Testis (tissue), 3 donors: ENCODE measurements around the gene RIPOR2. TPM values are rescaled to one million over a fixed set of nuclear protein-coding genes. Genes with fewer than 3 reads are reported as not detected.

ENCODE experiments used
- DNase-seq: peaks from one replicate; pipeline ENCODE4 v3.0.0-alpha.2; 2019
- H3K27ac ChIP-seq, 2 donors: fragments of 200-600 bp; sonication (generic); one replicate each; pipeline ENCODE4 v1.5.1; 2019
- H3K27me3 ChIP-seq: fragments of 200-600 bp; sonication (generic); one replicate; pipeline ENCODE4 v1.5.1; 2019
- H3K36me3 ChIP-seq: fragments of 200-600 bp; sonication (generic); one replicate; pipeline ENCODE4 v1.5.1; 2017; ENCODE audit warnings: low read depth; ENCODE audit errors: missing control alignments
- H3K4me1 ChIP-seq: fragments of 200-600 bp; sonication (generic); one replicate; pipeline ENCODE4 v1.5.1; 2019
- H3K4me3 ChIP-seq, 2 donors: fragments of 200-600 bp; sonication (generic); one replicate each; pipeline ENCODE4 v1.5.1; 2017 to 2019
- H3K9me3 ChIP-seq: fragments of 200-600 bp; sonication (generic); one replicate; pipeline ENCODE4 v1.5.1; 2017
- POLR2A ChIP-seq: fragments of 450-650 bp; IDR thresholded peaks from one replicate; pipeline ENCODE4 v1.6.1; 2017; ENCODE audit warnings: antibody characterized with exemption, mild to moderate bottlenecking, moderate library complexity
- WGBS, 2 donors: methylation state at CpG; one replicate each; pipeline ENCODE4 v1.1.5; 2018; 5-methylcytosine and 5-hydroxymethylcytosine counted together
- intact Hi-C: fragments of 100-400 bp; cut with DNase I; formaldehyde crosslinking; loops from one replicate; pipeline ENCODE4 v1.15.1; 2023; ENCODE audit warnings: low total_unique reads
- polyA plus RNA-seq: library from polyadenylated mRNA; stranded (reverse); fragments of 350-450 nt; fragmentation: Illumina TruSeq; extraction: RNeasy Lipid Tissue Mini Kit (QIAGEN cat#74804); gene quantifications from one replicate; pipeline ENCODE4 v1.2.3, GENCODE V29; 2014; ENCODE audit warnings: low read depth, low replicate concordance; ENCODE audit not compliant: insufficient read depth
- total RNA-seq, 2 donors: library from RNA; depleted of rRNA; stranded (reverse); fragments of >200 nt; gene quantifications; one replicate each; pipeline ENCODE4 v1.2.3, GENCODE V29; 2016
- TF ChIP-seq, protein P1 (sequence below), 3 experiments: fragments of 450-650 bp in 2 of 3; fragments of 200-600 bp in 1 of 3; sonication (generic) in 1 of 3; IDR thresholded peaks; one replicate each; pipeline ENCODE4 v1.5.1; 2016 to 2019; ENCODE audit warnings: antibody characterized with exemption in 3 of 3, mild to moderate bottlenecking in 2 of 3, moderate library complexity in 1 of 3

The RIPOR2 gene
- total and polyA plus RNA-seq, 3 donors from 2014 or later: 3.7 to 15.1 (median 10.0) TPM

DNA sequence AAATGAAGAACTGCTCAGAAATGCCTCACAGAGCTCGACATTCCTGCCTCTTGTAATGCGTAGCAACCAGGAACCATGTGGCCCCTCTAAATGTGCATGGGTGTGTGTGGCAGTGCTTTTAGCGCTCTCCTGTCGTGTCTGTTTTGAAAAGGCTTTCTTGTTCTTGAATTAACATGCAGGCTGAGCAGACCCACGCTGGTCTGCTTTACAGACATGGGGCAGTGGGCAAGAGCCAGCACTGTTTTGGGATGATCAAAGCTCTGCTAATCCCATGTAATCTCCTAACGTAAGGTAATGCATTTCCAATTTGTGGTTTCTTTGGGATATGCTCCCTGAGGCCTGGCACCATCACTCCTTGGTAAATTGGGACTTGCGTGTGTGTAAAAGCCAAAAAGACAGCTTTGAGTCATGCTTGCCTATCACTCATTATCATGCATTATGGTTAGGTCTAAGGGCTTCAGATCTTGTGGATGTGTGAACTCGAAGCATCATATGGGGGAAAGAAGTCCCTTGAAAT, 11.8 kb downstream of the RIPOR2 start:
- Histone ChIP-seq H3K27me3 (no peaks in the 10 kb centered on the region), H3K36me3 (no peaks in the 10 kb centered on the region), H3K4me3 (no peak overlapping the region), H3K9me3 (no peaks in the 10 kb centered on the region), H3K4me1 (peaks cover 5% of the 10 kb centered on the region), H3K27ac (no peak overlapping the region)
- intact Hi-C loops: no loop called here
- no peak for DNase-seq
- TF ChIP-seq, protein P1, sequence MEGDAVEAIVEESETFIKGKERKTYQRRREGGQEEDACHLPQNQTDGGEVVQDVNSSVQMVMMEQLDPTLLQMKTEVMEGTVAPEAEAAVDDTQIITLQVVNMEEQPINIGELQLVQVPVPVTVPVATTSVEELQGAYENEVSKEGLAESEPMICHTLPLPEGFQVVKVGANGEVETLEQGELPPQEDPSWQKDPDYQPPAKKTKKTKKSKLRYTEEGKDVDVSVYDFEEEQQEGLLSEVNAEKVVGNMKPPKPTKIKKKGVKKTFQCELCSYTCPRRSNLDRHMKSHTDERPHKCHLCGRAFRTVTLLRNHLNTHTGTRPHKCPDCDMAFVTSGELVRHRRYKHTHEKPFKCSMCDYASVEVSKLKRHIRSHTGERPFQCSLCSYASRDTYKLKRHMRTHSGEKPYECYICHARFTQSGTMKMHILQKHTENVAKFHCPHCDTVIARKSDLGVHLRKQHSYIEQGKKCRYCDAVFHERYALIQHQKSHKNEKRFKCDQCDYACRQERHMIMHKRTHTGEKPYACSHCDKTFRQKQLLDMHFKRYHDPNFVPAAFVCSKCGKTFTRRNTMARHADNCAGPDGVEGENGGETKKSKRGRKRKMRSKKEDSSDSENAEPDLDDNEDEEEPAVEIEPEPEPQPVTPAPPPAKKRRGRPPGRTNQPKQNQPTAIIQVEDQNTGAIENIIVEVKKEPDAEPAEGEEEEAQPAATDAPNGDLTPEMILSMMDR (IDR thresholded peaks at IDR 0.05): no peak
- TF ChIP-seq POLR2A: no peak
- 87 to 88% methylated on average over 8 of the region's 8 CpGs for WGBS, 2 donors

DNA sequence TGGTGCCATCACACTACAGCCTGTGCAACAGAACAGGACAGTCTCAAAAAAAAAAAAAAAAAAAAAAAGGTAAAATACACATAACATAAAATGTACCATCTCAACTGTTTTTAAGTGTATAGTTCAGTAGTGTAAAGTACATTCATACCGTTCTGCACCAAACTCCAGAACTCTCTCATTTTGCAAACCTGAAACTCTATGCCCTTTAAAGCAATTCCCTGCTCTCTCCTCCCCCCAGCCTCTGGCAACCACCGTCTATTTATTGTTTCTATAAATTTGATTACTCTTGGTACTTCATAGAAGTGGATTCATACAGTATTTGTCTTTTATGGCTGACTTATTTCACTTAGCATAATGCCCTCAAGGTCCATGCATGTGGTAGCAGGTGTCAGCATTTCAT, 12.9 kb downstream of the RIPOR2 start:
- H3K9me3 ChIP-seq: no peaks in the 10 kb centered on the region
- DNase-seq: no peak
- TF ChIP-seq POLR2A: no peak
- TF ChIP-seq, protein P1 (IDR thresholded peaks at IDR 0.05): no peak
- WGBS, 2 donors: 85 to 87% methylated on average over 2 of the region's 2 CpGs
- no peak overlapping the region for H3K27ac ChIP-seq
- H3K27me3 ChIP-seq: no peaks in the 10 kb centered on the region
- peaks cover 9% of the 10 kb centered on the region for H3K4me1 ChIP-seq
- H3K36me3 ChIP-seq: no peaks in the 10 kb centered on the region
- intact Hi-C loops: no loop called here
- H3K4me3 ChIP-seq: no peak overlapping the region

DNA sequence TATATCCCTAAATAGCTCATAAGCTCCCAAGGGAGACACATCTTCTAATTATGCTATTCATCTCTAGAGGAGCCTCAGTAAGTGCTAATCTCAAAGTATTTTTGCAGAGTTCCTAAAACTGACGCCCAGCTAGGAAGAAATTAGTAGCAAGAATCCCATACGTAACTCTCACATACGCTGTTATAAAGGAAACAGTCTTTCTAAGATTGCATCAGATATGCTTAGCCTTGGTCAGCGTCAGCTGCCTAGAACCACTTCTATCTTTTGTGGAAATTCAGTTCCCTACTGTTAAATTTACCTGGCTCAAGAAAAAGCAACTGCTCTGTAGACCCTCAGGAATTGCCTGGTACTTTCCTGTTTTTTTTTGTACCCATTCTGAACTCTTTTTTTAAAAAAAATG, 13.6 kb downstream of the RIPOR2 start:
- H3K36me3 ChIP-seq: no peaks in the 10 kb centered on the region
- no peak for DNase-seq
- H3K9me3 ChIP-seq: no peaks in the 10 kb centered on the region
- no peaks in the 10 kb centered on the region for H3K27me3 ChIP-seq
- no peak overlapping the region for H3K4me3 ChIP-seq
- intact Hi-C loops: no loop called here
- TF ChIP-seq POLR2A: no peak
- TF ChIP-seq, protein P1 (IDR thresholded peaks at IDR 0.05): no peak
- 92 to 94% methylated on average over 4 of the region's 4 CpGs for WGBS, 2 donors
- H3K4me1 ChIP-seq: peaks cover 9% of the 10 kb centered on the region
- H3K27ac ChIP-seq: no peak overlapping the region

DNA sequence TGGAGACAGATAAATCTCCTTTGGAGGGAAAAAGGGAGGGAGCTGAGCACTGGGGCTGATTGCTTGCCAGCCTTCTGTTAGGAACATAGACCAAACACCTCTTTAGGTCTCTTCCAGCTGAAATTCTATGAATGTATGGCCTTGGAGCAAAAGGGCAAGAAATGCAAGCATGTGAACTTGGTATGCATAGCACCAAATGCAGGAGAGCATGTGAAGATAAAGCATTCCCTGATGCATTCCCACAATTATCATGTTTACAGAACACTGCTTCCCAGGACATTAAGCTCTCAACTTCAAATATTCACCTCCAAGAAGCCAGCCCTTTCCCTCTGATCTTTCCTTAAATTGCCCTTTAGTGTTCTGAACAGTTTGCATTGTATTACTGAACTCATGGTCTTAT, 15.6 kb downstream of the RIPOR2 start:
- H3K27ac ChIP-seq: no peak overlapping the region
- peaks cover 9% of the 10 kb centered on the region for H3K4me1 ChIP-seq
- no peaks in the 10 kb centered on the region for H3K36me3 ChIP-seq
- TF ChIP-seq, protein P1 (IDR thresholded peaks at IDR 0.05): no peak
- TF ChIP-seq POLR2A: no peak
- H3K9me3 ChIP-seq: no peaks in the 10 kb centered on the region
- DNase-seq: no peak
- intact Hi-C loops: no loop called here
- no peaks in the 10 kb centered on the region for H3K27me3 ChIP-seq
- no peak overlapping the region for H3K4me3 ChIP-seq
